Measurements from ENCODE around the gene PRPF40A. TPM values are rescaled to one million over a fixed set of nuclear protein-coding genes. Genes with fewer than 3 reads are reported as not detected.

The PRPF40A gene
- total RNA-seq, result 94.8 and 99.2 TPM in 2 replicates

GRCh38 chr2:152717228-152718075 lies at the start of gene PRPF40A:
Gene PRPF40A, minus strand, starts transcription at chr2:152717461. Its CDS starts 22 bp downstream, at chr2:152717439.

GRCh38 chr2:152718076-152718908 lies 1.0 kb upstream of the PRPF40A start, which contains the start of gene ARL6IP6:
Gene ARL6IP6, plus strand, starts transcription at chr2:152718620. Its CDS starts 5 bp downstream, at chr2:152718625.

Other genes with a start within 250 kb of the PRPF40A start
- gene ARL6IP6, start 1.2 kb upstream of the PRPF40A start, total RNA-seq, result 11.0 and 14.3 TPM in 2 replicates

All from aortic smooth muscle cell (primary cell).